ENCODE results near the gene CREB5.

CREB5 gene

DNA sequence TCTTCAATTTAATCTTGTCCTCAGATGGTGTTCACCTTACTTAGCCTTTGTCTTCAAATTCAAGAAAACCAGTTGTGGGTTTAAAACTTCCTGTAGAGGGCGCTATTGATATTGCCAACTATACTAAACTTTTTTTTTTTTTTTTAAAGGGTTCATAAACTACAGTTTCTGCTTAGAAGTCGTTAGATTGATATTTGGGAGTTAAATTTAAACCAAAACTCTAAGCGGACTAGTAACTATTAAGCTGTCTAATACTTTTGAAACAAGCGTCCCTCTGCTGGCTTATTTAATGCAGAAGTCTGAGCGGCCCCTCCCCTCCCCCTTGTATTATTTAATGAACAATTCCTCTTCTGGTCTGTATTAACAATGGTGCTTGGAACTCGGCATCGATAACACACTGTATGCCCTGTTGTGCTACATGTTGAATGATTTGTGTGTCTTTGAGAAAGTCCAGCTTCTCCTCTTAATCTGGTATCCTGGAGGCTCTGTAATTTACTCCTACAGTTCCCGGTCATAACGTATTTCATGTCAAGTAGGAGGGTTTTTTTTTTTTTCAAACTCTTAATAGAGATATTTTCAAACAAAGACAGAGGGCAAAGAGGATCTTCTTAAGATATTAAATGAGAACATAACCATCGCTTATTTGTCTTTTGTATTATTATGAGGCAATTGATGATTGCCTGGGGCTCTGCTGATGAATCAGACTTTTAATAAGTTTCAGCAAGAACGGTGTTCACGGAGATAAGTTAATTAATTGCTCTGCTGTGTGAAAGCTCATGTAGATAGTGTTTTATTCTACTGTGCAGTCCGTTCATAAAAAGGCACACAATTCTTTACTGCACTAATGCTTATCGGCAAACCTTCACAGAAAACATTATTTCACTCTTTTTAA lies 22.6 kb upstream of the CREB5 start:
- no peaks in the 10 kb centered on the region for H3K27me3 ChIP-seq (ENCODE audit: insufficient read depth, low read length, poor library complexity, severe bottlenecking)
- no peak overlapping the region for H3K4me3 ChIP-seq (ENCODE audit: low read length, poor library complexity, severe bottlenecking)

DNA sequence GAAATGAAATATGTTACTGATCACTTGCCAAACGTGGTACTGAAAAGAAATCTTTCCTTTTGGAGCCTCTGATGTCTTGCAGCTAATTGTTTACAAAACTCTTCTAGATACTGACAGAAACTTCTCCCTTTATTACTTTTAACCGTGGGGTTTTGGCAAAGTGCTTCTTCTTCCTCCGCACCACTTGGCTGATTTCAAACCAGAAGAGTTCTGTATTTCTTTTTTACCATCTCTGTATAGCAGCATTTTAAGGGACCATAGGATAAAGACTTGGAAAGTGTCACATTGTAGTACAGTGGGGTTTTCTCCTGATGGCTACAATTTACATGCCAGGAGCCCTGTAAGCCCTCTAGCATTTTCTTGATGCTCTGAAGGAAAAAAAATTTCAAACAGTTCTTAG lies 21.9 kb upstream of the CREB5 start:
- Histone ChIP-seq H2AFZ (ENCODE audit: low read length) (peak overlapping the region; percentile 15; the same call in 1 of the 2 replicates), H4K20me1 (ENCODE audit: insufficient read depth, low read length, poor library complexity, severe bottlenecking) (no peaks in the 10 kb centered on the region), H3K9ac (ENCODE audit: low read depth, low read length, poor library complexity, severe bottlenecking) (no peak overlapping the region), H3K4me1 (ENCODE audit: insufficient read depth, low read length, poor library complexity, severe bottlenecking) (peaks cover 9% of the 10 kb centered on the region), H3F3A (ENCODE audit: low read depth) (no peaks in the 10 kb centered on the region), H3K4me2 (ENCODE audit: low read depth, low read length, poor library complexity, severe bottlenecking) (no peak overlapping the region), H3K9me2 (replicated peaks; ENCODE audit: low read depth, low read length) (no peaks in the 10 kb centered on the region), H3K27me3 (ENCODE audit: insufficient read depth, low read length, poor library complexity, severe bottlenecking) (no peaks in the 10 kb centered on the region), H3K9me3 (ENCODE audit: insufficient read depth, low read depth, low read length) (no peaks in the 10 kb centered on the region), H3K36me3 (ENCODE audit: insufficient read depth, low read length) (no peaks in the 10 kb centered on the region), H3K79me2 (ENCODE audit: insufficient read depth, low read length) (no peaks in the 10 kb centered on the region), H3K4me3 (ENCODE audit: low read length, poor library complexity, severe bottlenecking) (no peak overlapping the region)
- TF ChIP-seq, protein P1, sequence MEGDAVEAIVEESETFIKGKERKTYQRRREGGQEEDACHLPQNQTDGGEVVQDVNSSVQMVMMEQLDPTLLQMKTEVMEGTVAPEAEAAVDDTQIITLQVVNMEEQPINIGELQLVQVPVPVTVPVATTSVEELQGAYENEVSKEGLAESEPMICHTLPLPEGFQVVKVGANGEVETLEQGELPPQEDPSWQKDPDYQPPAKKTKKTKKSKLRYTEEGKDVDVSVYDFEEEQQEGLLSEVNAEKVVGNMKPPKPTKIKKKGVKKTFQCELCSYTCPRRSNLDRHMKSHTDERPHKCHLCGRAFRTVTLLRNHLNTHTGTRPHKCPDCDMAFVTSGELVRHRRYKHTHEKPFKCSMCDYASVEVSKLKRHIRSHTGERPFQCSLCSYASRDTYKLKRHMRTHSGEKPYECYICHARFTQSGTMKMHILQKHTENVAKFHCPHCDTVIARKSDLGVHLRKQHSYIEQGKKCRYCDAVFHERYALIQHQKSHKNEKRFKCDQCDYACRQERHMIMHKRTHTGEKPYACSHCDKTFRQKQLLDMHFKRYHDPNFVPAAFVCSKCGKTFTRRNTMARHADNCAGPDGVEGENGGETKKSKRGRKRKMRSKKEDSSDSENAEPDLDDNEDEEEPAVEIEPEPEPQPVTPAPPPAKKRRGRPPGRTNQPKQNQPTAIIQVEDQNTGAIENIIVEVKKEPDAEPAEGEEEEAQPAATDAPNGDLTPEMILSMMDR (conservative IDR thresholded peaks at IDR 0.05; ENCODE audit: low read length): no peak
- no peak for TF ChIP-seq EZH2phosphoT487 (IDR thresholded peaks at IDR 0.05; ENCODE audit: borderline replicate concordance)

More for the DNA sequence above, 22.6 kb upstream of the CREB5 start:
- H2AFZ ChIP-seq (ENCODE audit: low read length): peak overlapping the region; percentile 15; the same call in 1 of the 2 replicates
- no peak overlapping the region for H3K9ac ChIP-seq (ENCODE audit: low read depth, low read length, poor library complexity, severe bottlenecking)
- no peaks in the 10 kb centered on the region for H3F3A ChIP-seq (ENCODE audit: low read depth)
- H3K4me1 ChIP-seq (ENCODE audit: insufficient read depth, low read length, poor library complexity, severe bottlenecking): peaks cover 9% of the 10 kb centered on the region
- H3K4me2 ChIP-seq (ENCODE audit: low read depth, low read length, poor library complexity, severe bottlenecking): peak overlapping the region; percentile 34
- H4K20me1 ChIP-seq (ENCODE audit: insufficient read depth, low read length, poor library complexity, severe bottlenecking): no peaks in the 10 kb centered on the region
- H3K9me3 ChIP-seq (ENCODE audit: insufficient read depth, low read depth, low read length): no peaks in the 10 kb centered on the region
- no peaks in the 10 kb centered on the region for H3K79me2 ChIP-seq (ENCODE audit: insufficient read depth, low read length)
- no peaks in the 10 kb centered on the region for H3K9me2 ChIP-seq (replicated peaks; ENCODE audit: low read depth, low read length)
- TF ChIP-seq, protein P1 (conservative IDR thresholded peaks at IDR 0.05; ENCODE audit: low read length): peak; percentile 92
- no peak for TF ChIP-seq EZH2phosphoT487 (IDR thresholded peaks at IDR 0.05; ENCODE audit: borderline replicate concordance)
- H3K36me3 ChIP-seq (ENCODE audit: insufficient read depth, low read length): no peaks in the 10 kb centered on the region

DNA sequence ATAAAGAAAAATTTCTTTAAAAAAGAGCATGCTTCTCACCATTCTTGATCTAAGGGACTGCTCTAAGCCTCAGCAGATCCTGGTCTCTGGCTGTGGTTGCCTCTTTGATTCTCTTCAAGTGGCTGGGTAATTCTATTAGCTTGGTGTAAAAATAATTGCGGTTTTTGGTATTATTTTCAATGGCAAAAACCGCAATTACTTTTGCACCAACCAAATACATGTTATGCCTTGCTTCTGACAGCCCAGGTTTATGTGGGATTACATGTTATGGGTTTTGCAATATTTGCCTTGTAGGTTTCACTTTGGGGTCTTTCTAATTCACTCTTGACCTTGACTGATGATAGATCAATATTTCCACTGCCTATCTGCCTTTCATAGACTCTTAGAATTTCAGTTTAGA lies 20.0 kb upstream of the CREB5 start:
- no peak for TF ChIP-seq EZH2phosphoT487 (IDR thresholded peaks at IDR 0.05; ENCODE audit: borderline replicate concordance)
- TF ChIP-seq, protein P1 (conservative IDR thresholded peaks at IDR 0.05; ENCODE audit: low read length): no peak
- H3F3A ChIP-seq (ENCODE audit: low read depth): no peaks in the 10 kb centered on the region
- H3K79me2 ChIP-seq (ENCODE audit: insufficient read depth, low read length): no peaks in the 10 kb centered on the region
- no peak overlapping the region for H3K4me2 ChIP-seq (ENCODE audit: low read depth, low read length, poor library complexity, severe bottlenecking)
- H3K9me3 ChIP-seq (ENCODE audit: insufficient read depth, low read depth, low read length): no peaks in the 10 kb centered on the region
- no peaks in the 10 kb centered on the region for H4K20me1 ChIP-seq (ENCODE audit: insufficient read depth, low read length, poor library complexity, severe bottlenecking)
- H2AFZ ChIP-seq (ENCODE audit: low read length): no peak overlapping the region
- H3K9me2 ChIP-seq (replicated peaks; ENCODE audit: low read depth, low read length): no peaks in the 10 kb centered on the region
- peaks cover 21% of the 10 kb centered on the region for H3K4me1 ChIP-seq (ENCODE audit: insufficient read depth, low read length, poor library complexity, severe bottlenecking)
- no peak overlapping the region for H3K4me3 ChIP-seq (ENCODE audit: low read length, poor library complexity, severe bottlenecking)
- no peak overlapping the region for H3K9ac ChIP-seq (ENCODE audit: low read depth, low read length, poor library complexity, severe bottlenecking)
- no peaks in the 10 kb centered on the region for H3K36me3 ChIP-seq (ENCODE audit: insufficient read depth, low read length)
- no peaks in the 10 kb centered on the region for H3K27me3 ChIP-seq (ENCODE audit: insufficient read depth, low read length, poor library complexity, severe bottlenecking)

All from Loucy (cell line).